Tongue (tissue), 2 donors: ENCODE results near the gene ASB15. TPM values are rescaled to one million over a fixed set of nuclear protein-coding genes. Genes with fewer than 3 reads are reported as not detected.
A peak's percentile ranks its signal among the peaks of the same experiment; 100 is the strongest.
"Not testable (repeated sequence)": the region's sequence is repeated elsewhere in the genome, so short reads cannot be mapped to it uniquely, and the experiment has no call there.

Experiments used
- DNase-seq: peaks from one replicate; pipeline ENCODE4 v3.0.0-alpha.2; 2015
- total RNA-seq: library from RNA; depleted of rRNA; stranded (reverse); fragments of >200 nt; gene quantifications from one replicate; pipeline ENCODE4 v1.2.3, GENCODE V29; 2014

Gene ASB15
- total RNA-seq, 1 donor from 2014 or later = 10.8 TPM

DNA sequence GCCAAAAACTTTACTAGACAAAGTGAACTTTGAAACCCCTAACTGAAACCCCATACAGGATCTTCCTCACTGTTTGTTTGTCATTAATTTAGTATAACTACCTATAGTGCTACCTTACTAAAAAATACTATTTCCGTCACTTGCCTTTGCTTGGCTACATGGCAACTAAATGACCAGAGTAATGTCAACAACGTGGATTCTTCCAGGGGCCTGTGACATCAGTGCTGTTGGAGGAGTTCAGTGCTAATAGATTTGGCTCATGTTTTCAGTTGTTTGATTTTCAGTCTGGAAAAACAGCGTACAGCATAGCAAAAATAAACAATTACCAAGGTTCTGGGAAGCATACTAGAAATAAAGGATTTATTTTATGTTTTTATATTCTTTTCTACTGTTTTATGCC is 3.0 kb upstream of the ASB15 start:
- DNase-seq = no peak

GRCh38 chr7:123599766-123600165 is 1.9 kb upstream of the ASB15 start:
- DNase-seq = no peak

DNA sequence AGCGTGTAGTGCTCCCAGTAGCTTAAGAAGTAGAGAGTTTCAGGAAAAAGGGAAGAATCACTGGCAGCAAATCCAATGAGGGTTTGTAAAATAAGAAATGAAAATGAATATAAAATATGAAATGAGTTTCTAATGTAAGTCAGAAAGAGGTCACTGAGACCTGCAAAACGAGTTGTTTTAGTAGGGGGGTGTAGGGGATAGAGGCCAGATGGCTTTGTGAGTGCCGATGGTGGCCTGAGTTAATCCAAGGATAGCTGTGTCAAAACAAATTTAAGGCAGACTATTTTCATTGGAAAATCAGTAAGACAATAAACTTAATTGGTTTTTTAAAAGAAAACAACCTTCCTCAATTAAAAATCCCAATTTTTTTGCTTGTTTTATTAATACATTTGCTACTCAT is 745 bp upstream of the ASB15 start:
- peak; percentile 25 for DNase-seq

DNA sequence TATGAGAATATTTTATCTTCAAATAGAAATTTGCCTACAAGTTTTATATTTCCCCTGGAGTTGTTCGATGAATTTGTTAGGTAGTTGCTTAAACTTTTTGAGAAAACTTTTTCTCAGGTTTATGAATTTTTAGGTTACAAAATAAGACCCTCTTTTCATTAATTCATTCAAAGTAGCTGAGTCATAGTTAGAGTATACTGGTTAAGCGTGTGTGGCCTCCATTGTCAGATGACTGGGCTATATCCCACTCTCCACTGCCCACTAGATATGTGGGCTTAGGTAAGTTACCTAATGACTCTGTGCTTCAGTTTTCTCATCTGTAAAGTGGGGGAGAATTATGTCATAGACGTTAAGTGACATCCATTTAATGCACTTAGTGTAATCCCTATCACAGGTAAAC is 1.0 kb downstream of the ASB15 start:
- no peak for DNase-seq

- no peak for DNase-seq
These were observed 3.1 kb downstream of the ASB15 start for GRCh38 chr7:123604739-123605138.

DNA sequence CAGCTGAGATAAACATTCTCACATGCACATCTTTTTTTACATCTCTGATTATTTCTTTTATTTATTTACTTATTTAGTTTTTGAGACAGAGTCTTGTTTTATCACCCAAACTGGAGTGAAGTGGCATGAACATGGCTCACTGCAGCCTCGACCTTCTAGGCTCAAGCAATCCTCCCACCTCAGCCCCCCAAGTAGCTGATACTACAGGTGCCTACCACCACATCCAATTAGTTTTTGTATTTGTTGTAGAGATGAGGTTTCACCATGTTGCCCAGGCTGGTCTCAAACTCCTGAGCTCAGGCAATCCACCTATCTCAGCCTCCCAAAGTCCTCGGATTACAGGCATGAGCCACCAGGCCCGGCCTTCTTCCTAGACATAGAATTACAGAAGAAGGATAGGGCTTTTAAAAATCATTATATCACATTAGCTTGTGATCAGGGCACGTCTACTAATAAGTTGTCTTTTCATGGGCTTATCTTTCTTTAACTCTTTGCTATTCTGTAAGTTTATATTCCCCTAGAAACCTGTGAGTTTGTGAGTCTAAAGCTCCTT is 5.9 kb downstream of the ASB15 start:
- no peak for DNase-seq

GRCh38 chr7:123608991-123609882 is 7.6 kb downstream of the ASB15 start:
- DNase-seq = peak; percentile 55

DNA sequence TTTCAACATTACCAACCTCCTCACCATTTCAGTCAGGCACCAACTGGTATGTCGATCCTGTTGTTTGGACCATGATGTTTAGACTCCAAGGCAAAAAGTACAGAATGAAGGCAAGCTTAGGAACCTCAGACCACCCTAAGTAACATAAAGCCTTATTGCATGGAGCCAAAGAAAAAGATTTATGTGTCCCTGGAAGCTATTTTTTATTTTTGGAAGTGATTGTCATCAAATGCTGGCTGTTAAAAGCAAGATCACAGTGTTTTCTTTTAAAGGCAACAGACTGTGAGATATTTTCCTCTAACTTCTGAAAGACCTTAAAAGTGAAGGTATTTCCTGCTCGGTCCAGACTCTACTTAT is 8.2 kb downstream of the ASB15 start:
- no peak for DNase-seq

DNA sequence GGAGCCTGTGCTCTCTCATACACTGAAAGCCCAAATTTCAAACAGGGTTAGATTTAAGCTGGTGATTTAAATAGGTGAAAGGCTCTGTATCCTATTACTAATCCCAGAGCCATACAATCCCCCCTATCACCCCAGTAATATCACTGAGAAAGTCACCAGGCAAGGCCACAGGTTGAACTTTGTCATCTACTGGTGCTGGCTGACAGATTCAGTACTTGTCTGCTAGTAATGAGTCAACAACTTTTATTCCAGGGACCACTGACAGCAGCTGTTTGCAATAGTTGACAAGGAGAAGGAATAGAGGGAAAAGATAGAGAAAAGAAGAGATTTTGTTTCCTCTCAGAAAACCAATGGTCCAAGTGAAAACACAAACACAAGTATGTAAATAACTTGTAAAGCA is 10.4 kb downstream of the ASB15 start:
- DNase-seq = no peak

- peak; percentile 34 for DNase-seq
These were observed 13.7 kb downstream of the ASB15 start for GRCh38 chr7:123615344-123615743.

GRCh38 chr7:123616223-123616622 is 14.6 kb downstream of the ASB15 start:
- DNase-seq = no peak

- no peak for DNase-seq
These were observed 20.1 kb downstream of the ASB15 start for GRCh38 chr7:123621707-123622106.

DNA sequence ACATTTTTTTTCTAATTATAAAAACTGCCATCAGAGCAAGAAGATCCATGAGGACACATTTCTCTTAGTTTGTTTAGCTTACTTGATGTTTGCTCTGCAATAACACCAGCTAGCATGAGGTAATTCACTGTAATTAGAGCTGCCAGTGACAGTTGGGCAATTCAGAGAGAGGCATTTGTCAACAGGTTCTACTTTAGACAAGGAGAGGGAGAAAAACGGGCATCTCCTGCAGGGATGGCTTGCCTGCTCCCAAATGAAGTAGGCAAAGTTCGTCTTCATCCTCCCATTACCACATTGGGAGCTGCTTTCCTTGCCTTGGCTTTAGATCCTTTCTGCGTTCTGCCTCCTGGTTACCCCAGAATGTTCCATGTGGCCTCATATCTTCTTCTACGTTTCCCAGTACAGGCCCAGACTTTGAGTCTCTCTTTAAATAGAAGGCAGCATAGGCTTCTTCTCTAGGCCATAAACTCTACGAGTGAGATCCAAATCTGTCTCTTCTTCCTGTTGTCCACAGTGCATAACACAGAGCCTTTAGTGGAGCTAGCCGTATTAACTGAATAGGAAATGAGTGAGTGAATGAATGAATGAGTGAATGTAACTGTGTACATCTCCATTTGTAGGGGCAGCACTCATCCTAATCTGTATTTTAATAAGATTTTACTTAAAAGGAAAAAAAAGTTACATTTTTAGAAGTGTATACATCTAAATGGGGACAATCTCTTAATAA is 21.2 kb downstream of the ASB15 start:
- peak; percentile 74 for DNase-seq

DNA sequence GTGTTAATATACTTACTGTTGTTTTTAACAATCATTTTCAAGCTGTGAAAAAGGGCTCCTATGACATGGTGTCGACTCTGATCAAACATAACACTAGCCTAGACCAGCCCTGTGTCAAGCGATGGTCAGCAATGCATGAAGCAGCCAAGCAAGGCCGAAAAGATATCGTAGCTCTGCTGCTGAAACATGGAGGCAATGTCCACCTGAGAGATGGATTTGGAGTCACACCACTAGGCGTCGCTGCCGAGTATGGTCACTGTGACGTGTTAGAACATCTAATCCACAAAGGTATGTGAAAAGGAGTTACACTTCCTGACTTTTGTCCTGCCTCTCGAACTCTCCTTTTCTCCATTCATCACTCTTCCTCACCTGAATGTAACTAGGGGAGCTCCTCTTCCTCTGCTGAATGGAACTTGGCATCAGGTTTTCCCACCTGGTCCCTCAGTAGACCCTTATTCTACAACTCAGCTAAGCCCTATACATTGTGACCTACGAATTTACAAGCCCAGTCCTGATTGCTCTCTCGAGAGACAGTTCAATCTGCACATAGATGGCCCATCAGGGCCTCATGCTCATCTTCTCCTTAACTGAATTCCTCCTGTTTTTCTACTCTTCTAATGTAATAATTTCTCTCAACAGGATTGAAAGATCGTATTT is 23.0 kb downstream of the ASB15 start:
- no peak for DNase-seq

GRCh38 chr7:123625254-123625653 is 23.6 kb downstream of the ASB15 start:
- no peak for DNase-seq

DNA sequence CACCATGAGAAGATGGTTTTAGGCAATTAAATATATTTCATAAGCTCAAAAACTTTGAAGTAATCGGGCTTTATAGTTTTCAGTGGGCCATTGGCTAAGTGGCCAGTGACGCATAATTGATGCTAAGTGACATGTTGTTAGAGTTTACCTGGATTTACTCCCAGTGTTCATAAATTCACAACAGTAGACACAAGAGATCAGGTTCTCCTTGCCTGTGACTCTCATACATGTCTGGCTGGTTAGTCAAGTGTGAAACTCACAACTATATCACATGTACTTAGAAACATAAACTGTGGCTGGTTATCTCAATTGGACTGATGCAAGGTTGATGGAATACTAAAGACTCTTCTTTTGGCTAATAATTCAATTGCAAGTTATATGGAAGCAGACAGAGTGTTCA is 26.2 kb downstream of the ASB15 start:
- no peak for DNase-seq

- no peak for DNase-seq
These were observed 27.2 kb downstream of the ASB15 start for GRCh38 chr7:123628829-123629228.

DNA sequence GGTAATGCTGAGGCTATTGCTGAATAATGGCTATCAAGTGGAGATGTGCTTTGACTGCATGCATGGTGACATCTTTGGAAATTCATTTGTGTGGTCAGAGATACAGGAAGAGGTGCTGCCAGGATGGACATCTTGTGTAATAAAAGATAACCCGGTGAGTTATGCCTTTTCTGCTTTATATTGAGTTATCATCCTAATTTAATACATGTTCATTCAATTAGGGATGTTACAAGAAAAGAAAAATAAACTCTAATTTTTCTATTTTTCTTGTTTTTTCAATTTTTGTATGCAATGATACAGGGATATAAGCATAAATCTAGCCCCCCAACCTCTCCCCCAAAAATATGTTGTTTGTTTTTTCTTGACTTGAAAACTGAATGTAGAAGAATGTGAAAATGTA is 27.7 kb downstream of the ASB15 start:
- no peak for DNase-seq

- no peak for DNase-seq
These were observed 31.2 kb downstream of the ASB15 start for GRCh38 chr7:123632808-123633207.

DNA sequence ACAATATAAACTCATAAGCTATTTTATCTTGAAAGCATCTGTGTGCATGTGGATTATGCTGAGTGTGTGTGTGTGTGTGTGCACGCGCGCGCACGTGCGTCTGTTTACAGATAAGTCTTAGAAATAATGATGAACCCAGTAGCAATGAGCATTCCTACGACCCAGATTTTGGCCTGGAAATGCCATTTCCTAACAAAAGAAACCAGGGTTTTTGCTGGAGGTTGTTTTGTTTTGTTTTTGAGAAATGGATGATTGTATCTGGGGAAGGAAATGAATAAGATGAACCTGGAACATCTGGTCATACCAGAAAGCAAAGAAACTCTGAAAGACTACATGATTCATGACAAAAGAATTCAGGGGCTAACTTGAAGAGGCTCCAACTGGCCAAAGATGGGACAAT is 31.9 kb downstream of the ASB15 start:
- DNase-seq = no peak

GRCh38 chr7:123634011-123634573 is 32.5 kb downstream of the ASB15 start:
- DNase-seq = not testable (repeated sequence)

DNA sequence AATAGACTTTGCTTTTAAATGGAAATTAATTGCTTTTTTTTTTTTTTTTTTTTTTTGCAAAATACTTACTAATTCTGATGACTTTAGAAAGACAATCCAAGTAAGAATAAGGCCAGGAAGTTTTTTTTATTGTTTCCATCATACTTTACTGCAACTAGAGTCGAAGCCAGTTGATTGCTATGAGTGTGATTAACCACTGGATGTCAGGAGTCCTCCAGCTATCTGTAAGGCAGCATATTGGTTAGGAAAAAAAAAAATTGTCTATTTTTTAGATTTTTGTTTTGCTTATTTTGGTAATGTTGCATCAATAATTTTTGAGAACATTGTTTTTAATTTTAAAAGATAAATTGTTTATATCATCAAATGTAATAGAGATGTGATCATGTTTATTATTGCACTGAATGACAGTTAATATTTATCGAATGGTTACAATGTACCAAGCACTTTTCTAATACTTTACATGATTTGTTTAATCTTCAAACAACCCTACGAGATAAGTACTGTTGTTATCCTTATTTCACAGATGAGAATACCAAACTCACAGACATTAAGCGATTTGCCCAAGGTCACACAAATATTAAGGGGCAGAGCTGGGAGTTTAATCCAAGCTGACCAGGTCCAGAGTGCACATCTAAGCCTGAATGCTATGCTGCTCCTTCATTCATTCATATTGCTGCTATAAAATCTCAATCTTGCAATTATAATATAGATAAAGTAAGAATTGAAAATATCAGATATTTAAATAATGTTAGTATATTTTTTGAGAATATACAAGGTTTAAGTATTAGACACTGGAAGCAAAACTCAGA is 34.1 kb downstream of the ASB15 start:
- DNase-seq = peak; percentile 39
